Measurements from ENCODE around the gene CENPS. TPM values are rescaled to one million over a fixed set of nuclear protein-coding genes. Genes with fewer than 3 reads are reported as not detected.

CENPS gene
- total RNA-seq, 1 experiment from 2014 or later, result 20.1 TPM

DNA sequence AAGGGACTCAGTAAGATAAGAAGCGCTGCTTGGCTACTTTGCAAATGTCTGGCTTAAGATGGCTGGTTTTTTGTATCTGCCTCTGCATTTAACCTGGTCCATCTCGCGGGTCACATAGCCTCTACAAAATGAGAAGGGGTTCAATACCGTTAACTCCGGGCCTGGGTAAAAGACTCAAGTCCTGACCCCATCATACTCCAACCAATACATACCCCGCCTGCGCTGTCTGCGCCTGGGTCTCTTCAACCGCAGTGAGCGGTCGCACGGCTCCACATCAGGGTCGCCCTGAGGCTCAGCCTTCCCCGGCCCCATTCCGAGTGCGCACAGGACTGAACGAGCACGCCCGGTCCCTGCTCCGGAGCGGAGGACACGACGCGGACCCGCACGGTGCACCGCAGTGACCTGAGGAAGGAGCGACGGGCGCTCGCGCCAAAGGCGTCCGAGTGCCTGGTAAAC is 31.9 kb upstream of the CENPS start:
- no peak for DNase-seq
- CTCF ChIA-PET, result interaction anchor here (1.0 to 2.4 kb wide), 2 partner anchors 10 to 21 kb away, joined by 3 to 16 read pairs; no protein-coding TSS in a partner anchor

DNA sequence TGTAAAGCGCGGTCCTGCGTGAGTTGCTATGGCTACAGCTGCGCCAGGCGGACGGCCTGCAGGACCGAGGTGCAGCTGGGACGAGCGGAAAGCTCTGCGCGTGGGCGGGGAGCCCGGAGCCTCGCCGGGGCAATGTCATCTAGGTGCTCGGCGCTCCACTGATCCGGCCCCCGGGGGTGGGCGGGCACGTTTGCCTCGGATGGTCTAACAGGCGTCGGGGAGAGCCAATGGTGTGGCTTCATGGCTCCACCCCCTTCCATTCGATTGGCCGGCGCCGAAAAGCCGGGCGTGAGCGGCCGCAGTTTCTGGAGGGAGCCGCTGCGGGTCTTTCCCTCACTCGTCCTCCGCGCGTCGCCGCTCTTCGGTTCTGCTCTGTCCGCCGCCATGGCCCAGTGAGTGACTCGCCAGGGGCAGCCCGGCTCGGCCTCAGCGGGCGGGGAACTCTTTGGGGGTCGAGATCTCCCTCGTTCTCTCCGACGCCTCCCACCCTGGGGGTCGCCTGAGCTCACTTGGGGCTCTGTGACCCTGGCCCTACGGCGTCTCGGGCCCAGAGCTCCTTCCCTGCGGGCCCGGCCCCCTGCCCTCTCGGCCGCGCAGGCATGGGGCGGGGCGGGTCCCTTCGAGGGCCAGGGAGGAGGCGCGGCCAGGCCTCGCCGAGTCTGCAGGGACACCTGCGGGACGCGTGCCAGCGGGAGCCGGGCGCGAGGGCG is 31.3 kb upstream of the CENPS start, which contains the start of gene PGD:
PGD (plus strand) TSS at position 331 of the 710 bp plus-strand sequence; CDS start at position 385, 54 bp downstream.
- peak within 1 kb of the TSS; percentile 77 for H3K4me3 ChIP-seq (ENCODE audit: low read depth, low read length)
- TF ChIP-seq, protein P1, sequence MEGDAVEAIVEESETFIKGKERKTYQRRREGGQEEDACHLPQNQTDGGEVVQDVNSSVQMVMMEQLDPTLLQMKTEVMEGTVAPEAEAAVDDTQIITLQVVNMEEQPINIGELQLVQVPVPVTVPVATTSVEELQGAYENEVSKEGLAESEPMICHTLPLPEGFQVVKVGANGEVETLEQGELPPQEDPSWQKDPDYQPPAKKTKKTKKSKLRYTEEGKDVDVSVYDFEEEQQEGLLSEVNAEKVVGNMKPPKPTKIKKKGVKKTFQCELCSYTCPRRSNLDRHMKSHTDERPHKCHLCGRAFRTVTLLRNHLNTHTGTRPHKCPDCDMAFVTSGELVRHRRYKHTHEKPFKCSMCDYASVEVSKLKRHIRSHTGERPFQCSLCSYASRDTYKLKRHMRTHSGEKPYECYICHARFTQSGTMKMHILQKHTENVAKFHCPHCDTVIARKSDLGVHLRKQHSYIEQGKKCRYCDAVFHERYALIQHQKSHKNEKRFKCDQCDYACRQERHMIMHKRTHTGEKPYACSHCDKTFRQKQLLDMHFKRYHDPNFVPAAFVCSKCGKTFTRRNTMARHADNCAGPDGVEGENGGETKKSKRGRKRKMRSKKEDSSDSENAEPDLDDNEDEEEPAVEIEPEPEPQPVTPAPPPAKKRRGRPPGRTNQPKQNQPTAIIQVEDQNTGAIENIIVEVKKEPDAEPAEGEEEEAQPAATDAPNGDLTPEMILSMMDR (IDR thresholded peaks at IDR 0.05; ENCODE audit: insufficient read depth in 1 of 2, low read depth in 1 of 2, low read length in 1 of 2, severe bottlenecking in 1 of 2, unreplicated experiment in 1 of 2), result no peak
- peak; percentile 98 to 99 for DNase-seq
- H3K4me3 Mint-ChIP-seq (ENCODE audit: unreplicated experiment), result peak within 1 kb of the TSS; percentile 93
- no peaks in the 10 kb centered on the region for H3K27me3 ChIP-seq (replicated peaks; ENCODE audit: control insufficient read depth, insufficient read depth, low read length)
- peaks cover 55% of the 10 kb centered on the region for H3K36me3 Mint-ChIP-seq (ENCODE audit: insufficient read depth, unreplicated experiment)
- H3K36me3 ChIP-seq (ENCODE audit: control insufficient read depth, insufficient read depth, low read length), result no peaks in the 10 kb centered on the region
- no peaks in the 10 kb centered on the region for H3K9me3 Mint-ChIP-seq (ENCODE audit: unreplicated experiment)
- peaks cover 7% of the 10 kb centered on the region; the same call in 1 of the 2 replicates for H3K9me3 ChIP-seq
- peaks cover 5% of the 10 kb centered on the region for H3K4me1 Mint-ChIP-seq (ENCODE audit: low read depth, unreplicated experiment)
- CTCF ChIA-PET, result interaction anchor here (0.6 to 2.4 kb wide), 4 partner anchors 10 to 31 kb away, joined by 3 to 16 read pairs (median 4); partner anchors contain the start of gene CENPS
- H3K27me3 Mint-ChIP-seq (ENCODE audit: insufficient read depth, unreplicated experiment), result no peaks in the 10 kb centered on the region
- peak within 1 kb of the TSS; percentile 84 for H3K27ac Mint-ChIP-seq (ENCODE audit: unreplicated experiment)
- BruUV-seq (replicated peaks), result no TSS peak
- intact Hi-C loops (cut with micrococcal nuclease; ENCODE audit: unreplicated experiment), result loop anchor here (1.0 to 2.0 kb wide), 4 partner anchors 11 to 76 kb away; partner anchors contain the start of gene PEX14
- POLR2A ChIA-PET, result interaction anchor here (0.6 to 2.0 kb wide), 7 partner anchors 10 to 189 kb away, joined by 3 to 12 read pairs (median 4); partner anchors contain the start of genes CENPS and KIF1B
- H3K4me1 ChIP-seq, result peaks cover 14% of the 10 kb centered on the region; the same call in 1 of the 2 replicates

More for the DNA sequence above, 31.9 kb upstream of the CENPS start:
- POLR2A ChIA-PET, result interaction anchor here (0.6 to 2.0 kb wide), 6 partner anchors 10 to 188 kb away, joined by 3 to 12 read pairs (median 6); partner anchors contain the start of genes CENPS and KIF1B
- Mint-ChIP-seq H3K27ac (ENCODE audit: unreplicated experiment) (peak overlapping the region; percentile 84), H3K9me3 (ENCODE audit: unreplicated experiment) (no peaks in the 10 kb centered on the region), H3K27me3 (ENCODE audit: insufficient read depth, unreplicated experiment) (no peaks in the 10 kb centered on the region), H3K4me1 (ENCODE audit: low read depth, unreplicated experiment) (peaks cover 5% of the 10 kb centered on the region), H3K4me3 (ENCODE audit: unreplicated experiment) (peak overlapping the region; percentile 93), H3K36me3 (ENCODE audit: insufficient read depth, unreplicated experiment) (peaks cover 55% of the 10 kb centered on the region)
- TF ChIP-seq, protein P1 (IDR thresholded peaks at IDR 0.05; ENCODE audit: insufficient read depth in 1 of 2, low read depth in 1 of 2, low read length in 1 of 2, severe bottlenecking in 1 of 2, unreplicated experiment in 1 of 2), result no peak
- peaks cover 7% of the 10 kb centered on the region; the same call in 1 of the 2 replicates for H3K9me3 ChIP-seq
- peak overlapping the region; percentile 77 for H3K4me3 ChIP-seq (ENCODE audit: low read depth, low read length)
- H3K4me1 ChIP-seq, result peaks cover 14% of the 10 kb centered on the region; the same call in 1 of the 2 replicates
- no peaks in the 10 kb centered on the region for H3K36me3 ChIP-seq (ENCODE audit: control insufficient read depth, insufficient read depth, low read length)
- H3K27me3 ChIP-seq (replicated peaks; ENCODE audit: control insufficient read depth, insufficient read depth, low read length), result no peaks in the 10 kb centered on the region
- BruUV-seq (replicated peaks), result no TSS peak
- intact Hi-C loops (cut with micrococcal nuclease; ENCODE audit: unreplicated experiment), result loop anchor here (1.0 to 2.0 kb wide), 3 partner anchors 10 to 76 kb away; partner anchors contain the start of gene PEX14

DNA sequence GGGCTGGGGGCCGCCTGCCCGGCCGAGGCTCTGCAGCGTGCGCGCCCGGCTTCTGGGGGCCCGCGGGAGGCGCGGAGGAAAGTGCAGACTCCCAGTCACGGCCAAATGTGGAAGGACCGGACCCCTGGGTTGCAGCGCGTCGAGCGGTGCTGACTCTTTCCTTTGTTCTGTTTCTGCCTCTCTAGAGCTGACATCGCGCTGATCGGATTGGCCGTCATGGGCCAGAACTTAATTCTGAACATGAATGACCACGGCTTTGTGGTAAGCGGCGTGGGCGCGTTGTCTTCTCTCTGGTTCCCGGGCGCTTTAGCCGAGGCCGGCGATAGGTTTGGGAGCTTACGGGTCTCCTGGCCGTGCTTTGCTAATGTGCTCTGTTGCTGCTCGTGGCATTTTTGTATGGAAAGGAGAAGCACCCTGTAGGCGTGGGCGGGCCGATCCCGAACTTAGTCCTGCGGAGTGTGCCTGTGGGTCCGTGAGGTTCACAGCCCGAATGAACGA is 30.7 kb upstream of the CENPS start:
- peaks cover 58% of the 10 kb centered on the region for H3K36me3 Mint-ChIP-seq (ENCODE audit: insufficient read depth, unreplicated experiment)
- Histone ChIP-seq H3K9me3 (peaks cover under 1% of the 10 kb centered on the region; the same call in 1 of the 2 replicates), H3K4me3 (ENCODE audit: low read depth, low read length) (peak overlapping the region; percentile 77), H3K27me3 (replicated peaks; ENCODE audit: control insufficient read depth, insufficient read depth, low read length) (no peaks in the 10 kb centered on the region), H3K36me3 (ENCODE audit: control insufficient read depth, insufficient read depth, low read length) (no peaks in the 10 kb centered on the region), H3K4me1 (peaks cover 14% of the 10 kb centered on the region; the same call in 1 of the 2 replicates)
- H3K4me1 Mint-ChIP-seq (ENCODE audit: low read depth, unreplicated experiment), result peaks cover 5% of the 10 kb centered on the region
- ChIA-PET POLR2A (interaction anchor here (0.7 to 2.0 kb wide), 4 partner anchors 12 to 1388 kb away, joined by 4 to 12 read pairs (median 8); partner anchors contain the start of genes CENPS and KIF1B), CTCF (interaction anchor here (1.0 to 2.4 kb wide), 2 partner anchors 22 to 31 kb away, joined by 4 to 16 read pairs; partner anchors contain the start of gene CENPS)
- H3K4me3 Mint-ChIP-seq (ENCODE audit: unreplicated experiment), result peak overlapping the region; percentile 93
- intact Hi-C loops (cut with micrococcal nuclease; ENCODE audit: unreplicated experiment), result loop anchor here (1.0 to 2.0 kb wide), 2 partner anchors 29 to 75 kb away; partner anchors contain the start of gene PEX14
- H3K27ac Mint-ChIP-seq (ENCODE audit: unreplicated experiment), result peak overlapping the region; percentile 84
- TF ChIP-seq, protein P1 (IDR thresholded peaks at IDR 0.05; ENCODE audit: insufficient read depth in 1 of 2, low read depth in 1 of 2, low read length in 1 of 2, severe bottlenecking in 1 of 2, unreplicated experiment in 1 of 2), result no peak
- H3K9me3 Mint-ChIP-seq (ENCODE audit: unreplicated experiment), result no peaks in the 10 kb centered on the region
- DNase-seq, result no peak
- no peaks in the 10 kb centered on the region for H3K27me3 Mint-ChIP-seq (ENCODE audit: insufficient read depth, unreplicated experiment)
- BruUV-seq (replicated peaks), result no TSS peak
